Effector CD8-positive, alpha-beta T cell (primary cell): Measurements from ENCODE around the gene FRS3.

ENCODE experiments used
- DNase-seq: peaks from one replicate; lab custom pipeline; 2025; lab: John Stamatoyannopoulos, UW

Gene FRS3

GRCh38 chr6:41741625-41742490 is 37.8 kb downstream of the FRS3 start:
- no peak for DNase-seq

- no peak for DNase-seq
Observed at GRCh38 chr6:41740366-41741162, 39.1 kb downstream of the FRS3 start.

GRCh38 chr6:41739041-41739440 is 40.7 kb downstream of the FRS3 start:
- DNase-seq, result no peak

- no peak for DNase-seq
Observed at GRCh38 chr6:41737591-41738130, 42.0 kb downstream of the FRS3 start.

GRCh38 chr6:41736800-41737555 is 42.7 kb downstream of the FRS3 start:
- no peak for DNase-seq

GRCh38 chr6:41736186-41736733 is 43.4 kb downstream of the FRS3 start:
- DNase-seq, result no peak

GRCh38 chr6:41735427-41736185 is 44.1 kb downstream of the FRS3 start, which contains the start of gene TFEB:
Gene TFEB (minus strand): TSS chr6:41735608. CDS start chr6:41691213, 44,395 bp downstream.
- peak; percentile 88 for DNase-seq

- DNase-seq, result peak; percentile 53
Observed at GRCh38 chr6:41734666-41735426, 44.9 kb downstream of the FRS3 start.

- DNase-seq, result peak; percentile 48
Observed at GRCh38 chr6:41733707-41734665, 45.7 kb downstream of the FRS3 start.

- DNase-seq, result no peak
Observed at GRCh38 chr6:41733360-41733706, 46.4 kb downstream of the FRS3 start.

GRCh38 chr6:41732591-41733359 is 46.9 kb downstream of the FRS3 start:
- DNase-seq, result peak; percentile 39

GRCh38 chr6:41732149-41732548 is 47.6 kb downstream of the FRS3 start:
- no peak for DNase-seq

- no peak for DNase-seq
Observed at GRCh38 chr6:41731561-41732086, 48.1 kb downstream of the FRS3 start.

GRCh38 chr6:41730531-41731436 is 48.9 kb downstream of the FRS3 start:
- DNase-seq, result no peak

GRCh38 chr6:41729624-41730023 is 50.1 kb downstream of the FRS3 start:
- DNase-seq, result no peak

GRCh38 chr6:41728954-41729353 is 50.7 kb downstream of the FRS3 start:
- DNase-seq, result no peak
